SU-DHL-6 (cell line): Measurements from ENCODE around the gene ACACA.

Experiments
- H2AFZ ChIP-seq: fragments of 200-600 bp; sonication (generic); 2 replicates; pipeline ENCODE4 v1.6.1; 2014; ENCODE audit warnings: low read depth, mild to moderate bottlenecking, moderate library complexity, mixed read lengths, antibody characterized with exemption, low read length; ENCODE audit not compliant: severe bottlenecking
- H3F3A ChIP-seq: fragments of 200-600 bp; shearing (Covaris generic); 2 replicates; pipeline ENCODE4 v1.6.0; 2016; ENCODE audit warnings: antibody characterized with exemption, mild to moderate bottlenecking; ENCODE audit not compliant: insufficient read depth
- H3K27ac ChIP-seq: fragments of 200-600 bp; sonication (generic); 2 replicates; pipeline ENCODE4 v1.5.1; 2016; ENCODE audit warnings: low read depth, mild to moderate bottlenecking, low read length, moderate library complexity, mixed read lengths
- H3K27me3 ChIP-seq: fragments of 200-600 bp; sonication (generic), shearing (Covaris generic); 2 replicates; pipeline ENCODE4 v1.6.0; 2014; ENCODE audit warnings: mild to moderate bottlenecking, low read length
- H3K36me3 ChIP-seq: fragments of 200-600 bp; sonication (generic); 2 replicates; pipeline ENCODE4 v1.6.1; 2014; ENCODE audit warnings: mild to moderate bottlenecking, low read length, mixed read lengths
- H3K4me2 ChIP-seq: fragments of 300-600, 200-600 bp; shearing (Covaris generic), sonication (generic); 2 replicates; pipeline ENCODE4 v1.6.0; 2014; ENCODE audit warnings: low read length, low read depth, mild to moderate bottlenecking; ENCODE audit not compliant: poor library complexity, severe bottlenecking
- H3K4me3 ChIP-seq: fragments of 200-600 bp; sonication (generic); 2 replicates; pipeline ENCODE4 v1.5.1; 2014; ENCODE audit warnings: antibody characterized with exemption, low read length, mild to moderate bottlenecking, mixed read lengths; ENCODE audit not compliant: insufficient read depth, poor library complexity, severe bottlenecking
- H3K79me2 ChIP-seq: fragments of 200-600 bp; sonication (generic); 2 replicates; pipeline ENCODE4 v1.6.1; 2014; ENCODE audit warnings: mild to moderate bottlenecking, low read length, moderate library complexity; ENCODE audit not compliant: insufficient read depth
- H3K9ac ChIP-seq: fragments of 200-600 bp; sonication (generic); 2 replicates; pipeline ENCODE4 v1.7.0; 2014; ENCODE audit warnings: mild to moderate bottlenecking, low read length
- H3K9me2 ChIP-seq: fragments of 200-600 bp; sonication (generic); replicated peaks from 2 replicates; pipeline ENCODE4 v1.6.1; 2014; ENCODE audit warnings: low read length; ENCODE audit not compliant: insufficient read depth
- H3K9me3 ChIP-seq: fragments of 200-600 bp; sonication (generic); 2 replicates; pipeline ENCODE4 v1.6.1; 2014; ENCODE audit warnings: low read length, mixed read lengths; ENCODE audit not compliant: insufficient read depth
- H4K20me1 ChIP-seq: fragments of 200-600 bp; sonication (generic); 2 replicates; pipeline ENCODE4 v1.6.1; 2014; ENCODE audit warnings: low read depth, mild to moderate bottlenecking, antibody characterized with exemption, low read length, moderate library complexity, mixed read lengths
- CTCF ChIP-seq: fragments of 200-600 bp; sonication (generic); IDR thresholded peaks from one replicate; pipeline ENCODE4 v1.5.1; 2017; ENCODE audit warnings: antibody characterized with exemption, mild to moderate bottlenecking, low read length, moderate library complexity; ENCODE audit not compliant: insufficient read depth, poor library complexity, severe bottlenecking
- EZH2phosphoT487 ChIP-seq: fragments of 200-600 bp; sonication (generic), shearing (Covaris generic); conservative IDR thresholded peaks from 2 replicates; pipeline ENCODE4 v1.6.1; 2018; ENCODE audit warnings: mild to moderate bottlenecking, antibody characterized with exemption, low read length, moderate library complexity, mixed read lengths

Gene ACACA

DNA sequence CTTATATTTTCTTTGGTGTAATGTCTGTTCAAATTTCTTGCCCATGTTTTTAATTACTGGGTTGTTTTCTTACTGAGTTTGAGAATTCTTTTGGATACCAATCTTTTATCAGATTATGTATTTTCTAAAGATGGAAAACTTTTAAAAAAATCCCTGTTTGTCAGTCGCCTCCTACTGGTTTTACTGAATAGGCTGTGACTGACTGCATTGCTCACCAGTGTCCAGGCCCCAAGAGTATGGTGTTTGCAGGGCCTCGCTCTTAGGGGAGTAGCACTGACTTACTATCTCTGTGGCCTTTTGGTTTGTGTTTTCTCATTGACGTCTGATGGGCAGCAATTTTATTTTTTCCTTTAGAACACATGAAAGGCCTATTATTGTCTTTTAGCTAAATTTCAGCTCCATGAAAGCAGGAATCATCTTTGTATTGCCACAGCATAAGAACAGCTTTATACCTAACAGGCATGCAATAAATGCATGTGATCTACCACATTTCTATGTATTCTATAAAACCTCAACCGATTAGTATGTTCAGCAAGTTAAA lies 269.5 kb downstream of the ACACA start:
- H3K9me3 ChIP-seq: no peaks in the 10 kb centered on the region
- no peak overlapping the region for H3K4me3 ChIP-seq
- no peaks in the 10 kb centered on the region for H3K36me3 ChIP-seq
- H4K20me1 ChIP-seq: no peaks in the 10 kb centered on the region
- no peak overlapping the region for H3K9ac ChIP-seq
- no peaks in the 10 kb centered on the region for H3K27me3 ChIP-seq
- H3K4me2 ChIP-seq: no peak overlapping the region
- H3K27ac ChIP-seq: no peak overlapping the region
- no peaks in the 10 kb centered on the region for H3K79me2 ChIP-seq
- no peak for TF ChIP-seq CTCF
- TF ChIP-seq EZH2phosphoT487: no peak
- no peaks in the 10 kb centered on the region for H3F3A ChIP-seq
- no peak overlapping the region for H2AFZ ChIP-seq
- H3K9me2 ChIP-seq: no peaks in the 10 kb centered on the region

DNA sequence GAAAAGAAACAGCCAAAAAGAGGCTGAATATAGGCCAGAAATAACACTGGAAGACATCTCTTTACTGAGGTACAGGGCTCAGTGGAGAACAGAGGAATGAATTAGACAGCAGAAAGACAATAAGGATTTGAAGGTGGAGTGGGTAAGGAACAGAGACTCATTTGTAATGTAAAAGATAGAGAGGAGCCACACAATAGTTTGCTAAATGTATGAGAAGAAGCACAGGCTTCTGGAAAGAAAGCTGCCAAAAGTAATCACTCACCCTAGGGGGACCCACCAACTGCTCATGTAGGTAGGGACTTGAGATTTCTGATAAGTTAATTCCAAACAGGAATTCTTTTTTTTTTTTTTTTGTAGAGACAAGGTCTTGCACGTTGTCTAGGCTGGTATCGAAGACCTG lies 271.1 kb downstream of the ACACA start:
- Histone ChIP-seq H3K79me2 (no peaks in the 10 kb centered on the region), H3K36me3 (no peaks in the 10 kb centered on the region), H3K4me3 (no peak overlapping the region), H3K27me3 (no peaks in the 10 kb centered on the region), H3K27ac (no peak overlapping the region), H3K9me2 (no peaks in the 10 kb centered on the region), H3K9ac (no peak overlapping the region), H3K4me2 (no peak overlapping the region), H3K9me3 (no peaks in the 10 kb centered on the region), H3F3A (no peaks in the 10 kb centered on the region), H2AFZ (no peak overlapping the region), H4K20me1 (no peaks in the 10 kb centered on the region)
- TF ChIP-seq EZH2phosphoT487: no peak
- TF ChIP-seq CTCF: no peak

GRCh38 chr17:37134050-37134449 lies 272.6 kb downstream of the ACACA start:
- H3K9me3 ChIP-seq: no peaks in the 10 kb centered on the region
- H3K27me3 ChIP-seq: no peaks in the 10 kb centered on the region
- no peak overlapping the region for H3K9ac ChIP-seq
- H4K20me1 ChIP-seq: no peaks in the 10 kb centered on the region
- peaks cover under 1% of the 10 kb centered on the region; the same call in 1 of the 2 replicates for H3K36me3 ChIP-seq
- H3K9me2 ChIP-seq: no peaks in the 10 kb centered on the region
- no peaks in the 10 kb centered on the region for H3K79me2 ChIP-seq
- TF ChIP-seq EZH2phosphoT487 (no peak), CTCF (no peak)
- no peak overlapping the region for H3K27ac ChIP-seq
- H2AFZ ChIP-seq: no peak overlapping the region
- no peak overlapping the region for H3K4me3 ChIP-seq
- H3F3A ChIP-seq: no peaks in the 10 kb centered on the region
- H3K4me2 ChIP-seq: no peak overlapping the region

DNA sequence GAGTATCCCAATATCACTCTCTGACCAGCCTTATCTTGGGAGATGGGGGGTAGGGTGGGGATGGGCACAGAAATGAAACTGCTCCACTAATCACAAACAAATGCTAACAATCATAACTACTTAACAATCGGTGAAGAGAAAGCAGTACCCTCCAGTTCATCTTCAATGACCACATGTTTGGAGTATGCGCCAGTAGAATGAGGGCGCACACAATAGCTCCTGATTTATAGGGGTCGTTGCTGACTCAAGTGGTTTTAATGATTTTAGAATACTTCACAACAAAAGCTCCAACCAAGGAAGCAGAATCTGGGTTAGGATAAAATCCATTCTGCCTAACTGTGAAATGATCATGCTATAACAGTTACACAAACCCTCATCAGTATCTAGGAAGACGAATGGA lies 273.5 kb downstream of the ACACA start:
- Histone ChIP-seq H3K9me2 (no peaks in the 10 kb centered on the region), H3K27ac (no peak overlapping the region), H3K9me3 (no peaks in the 10 kb centered on the region), H4K20me1 (no peaks in the 10 kb centered on the region), H3K4me2 (no peak overlapping the region), H3K27me3 (no peaks in the 10 kb centered on the region), H3F3A (no peaks in the 10 kb centered on the region), H3K9ac (no peak overlapping the region), H3K79me2 (no peaks in the 10 kb centered on the region), H3K4me3 (no peak overlapping the region), H2AFZ (no peak overlapping the region), H3K36me3 (peaks cover 8% of the 10 kb centered on the region; the same call in 1 of the 2 replicates)
- TF ChIP-seq EZH2phosphoT487: no peak
- no peak for TF ChIP-seq CTCF
